COR-L47 (cell line): ENCODE data around the gene IKZF3.

Source experiments
- DNase-seq: peaks from one replicate; lab custom pipeline; 2025; lab: John Stamatoyannopoulos, UW

The IKZF3 gene

GRCh38 chr17:39814497-39814896 lies 49.6 kb downstream of the IKZF3 start:
- DNase-seq: no peak

GRCh38 chr17:39813631-39814030 lies 50.5 kb downstream of the IKZF3 start:
- DNase-seq: no peak

- DNase-seq: peak; percentile 74
Measured at GRCh38 chr17:39812466-39812865, 51.6 kb downstream of the IKZF3 start.

- no peak for DNase-seq
Measured at GRCh38 chr17:39810939-39811728, 53.0 kb downstream of the IKZF3 start.

GRCh38 chr17:39809221-39809620 lies 54.9 kb downstream of the IKZF3 start:
- DNase-seq: no peak

GRCh38 chr17:39808409-39808997 lies 55.6 kb downstream of the IKZF3 start:
- DNase-seq: no peak

- no peak for DNase-seq
Measured at GRCh38 chr17:39804839-39805238, 59.3 kb downstream of the IKZF3 start.

GRCh38 chr17:39801055-39801454 lies 63.1 kb downstream of the IKZF3 start:
- peak; percentile 54 for DNase-seq

GRCh38 chr17:39800540-39800939 lies 63.6 kb downstream of the IKZF3 start:
- DNase-seq: peak; percentile 48

GRCh38 chr17:39799395-39799794 lies 64.7 kb downstream of the IKZF3 start:
- DNase-seq: no peak

- no peak for DNase-seq
Measured at GRCh38 chr17:39794249-39794970, 69.7 kb downstream of the IKZF3 start.

- no peak for DNase-seq
Measured at GRCh38 chr17:39793301-39793872, 70.7 kb downstream of the IKZF3 start.

GRCh38 chr17:39792526-39793221 lies 71.4 kb downstream of the IKZF3 start:
- no peak for DNase-seq

- DNase-seq: no peak
Measured at GRCh38 chr17:39791111-39791992, 72.8 kb downstream of the IKZF3 start.

GRCh38 chr17:39787743-39788484 lies 76.2 kb downstream of the IKZF3 start:
- no peak for DNase-seq

- no peak for DNase-seq
Measured at GRCh38 chr17:39787041-39787440, 77.1 kb downstream of the IKZF3 start.

GRCh38 chr17:39782980-39783379 lies 81.1 kb downstream of the IKZF3 start:
- no peak for DNase-seq

GRCh38 chr17:39782481-39782880 lies 81.6 kb downstream of the IKZF3 start:
- no peak for DNase-seq

- no peak for DNase-seq
Measured at GRCh38 chr17:39781861-39782213, 82.3 kb downstream of the IKZF3 start.
